Posterior cingulate gyrus (tissue), 11 donors: ENCODE measurements around the gene EEIG1.

ENCODE experiments used
- DNase-seq, 10 donors: peaks; one replicate each; pipeline versions ENCODE4 v3.0.0 to v3.0.0-alpha.2; 2020 to 2021; ENCODE audit warnings: mixed read lengths in 3 of 10
- intact Hi-C: fragments of 100-400 bp; cut with DNase I; formaldehyde crosslinking; loops from one replicate; pipeline ENCODE4 v1.15.1; 2023

EEIG1 gene

GRCh38 chr9:127976498-127976897 lies 4.3 kb downstream of the EEIG1 start:
- intact Hi-C loops, result no loop called here
- DNase-seq, result peak in 2 of 10 donors; percentile 64 to 80

- DNase-seq, result peak in 5 of 10 donors; percentile 58 to 95 (median 62)
- intact Hi-C loops, result no loop called here
Measured at GRCh38 chr9:127975376-127976315, 5.1 kb downstream of the EEIG1 start.

- intact Hi-C loops, result no loop called here
- DNase-seq, result peak in 4 of 10 donors; percentile 20 to 89 (median 54)
Measured at GRCh38 chr9:127974769-127975261, 6.0 kb downstream of the EEIG1 start.

GRCh38 chr9:127974001-127974768 lies 6.6 kb downstream of the EEIG1 start:
- intact Hi-C loops, result no loop called here

GRCh38 chr9:127973169-127974000 lies 7.4 kb downstream of the EEIG1 start:
- intact Hi-C loops, result no loop called here
- DNase-seq, result peak in 4 of 10 donors; percentile 44 to 93 (median 77)

More at GRCh38 chr9:127974001-127974768, 6.6 kb downstream of the EEIG1 start:
- peak in 2 of 10 donors; percentile 60 to 84 for DNase-seq

GRCh38 chr9:127972236-127972871 lies 8.4 kb downstream of the EEIG1 start:
- peak in 9 of 10 donors; percentile 54 to 97 (median 68) for DNase-seq
- intact Hi-C loops, result no loop called here

GRCh38 chr9:127971357-127972235 lies 9.2 kb downstream of the EEIG1 start:
- peak in 9 of 10 donors; percentile 71 to 99 (median 83) for DNase-seq
- intact Hi-C loops, result no loop called here

GRCh38 chr9:127970401-127971313 lies 10.1 kb downstream of the EEIG1 start:
- intact Hi-C loops, result no loop called here
- peak in 3 of 10 donors; percentile 6 to 22 (median 7) for DNase-seq

- intact Hi-C loops, result no loop called here
- DNase-seq, result peak in 8 of 10 donors; percentile 51 to 95 (median 72)
Measured at GRCh38 chr9:127968700-127969383, 11.9 kb downstream of the EEIG1 start.

GRCh38 chr9:127968042-127968441 lies 12.7 kb downstream of the EEIG1 start:
- peak in 3 of 10 donors; percentile 5 to 63 (median 48) for DNase-seq
- intact Hi-C loops, result no loop called here

- intact Hi-C loops, result no loop called here
- DNase-seq, result peak in 4 of 10 donors; percentile 6 to 78 (median 32)
Measured at GRCh38 chr9:127967151-127967809, 13.5 kb downstream of the EEIG1 start.

- DNase-seq, result peak in 3 of 10 donors; percentile 5 to 42 (median 22)
- intact Hi-C loops, result no loop called here
Measured at GRCh38 chr9:127966416-127967150, 14.2 kb downstream of the EEIG1 start.

- DNase-seq, result no peak
- intact Hi-C loops, result loop anchor here (2.0 kb wide), 1 partner anchor 13 kb away; no protein-coding TSS in a partner anchor
Measured at GRCh38 chr9:127965953-127966352, 14.8 kb downstream of the EEIG1 start.

- intact Hi-C loops, result loop anchor here (2.0 kb wide), 1 partner anchor 15 kb away; no protein-coding TSS in a partner anchor
- DNase-seq, result peak in 4 of 10 donors; percentile 7 to 56 (median 17)
Measured at GRCh38 chr9:127963359-127964064, 17.3 kb downstream of the EEIG1 start.

- intact Hi-C loops, result no loop called here
- peak in 2 of 10 donors; percentile 13 to 86 for DNase-seq
Measured at GRCh38 chr9:127963041-127963358, 17.8 kb downstream of the EEIG1 start.
